NCI-H1694 (cell line): ENCODE data around the gene ACO2.

ENCODE experiments used
- DNase-seq: peaks from one replicate; lab custom pipeline; 2025; lab: John Stamatoyannopoulos, UW

The ACO2 gene

DNA sequence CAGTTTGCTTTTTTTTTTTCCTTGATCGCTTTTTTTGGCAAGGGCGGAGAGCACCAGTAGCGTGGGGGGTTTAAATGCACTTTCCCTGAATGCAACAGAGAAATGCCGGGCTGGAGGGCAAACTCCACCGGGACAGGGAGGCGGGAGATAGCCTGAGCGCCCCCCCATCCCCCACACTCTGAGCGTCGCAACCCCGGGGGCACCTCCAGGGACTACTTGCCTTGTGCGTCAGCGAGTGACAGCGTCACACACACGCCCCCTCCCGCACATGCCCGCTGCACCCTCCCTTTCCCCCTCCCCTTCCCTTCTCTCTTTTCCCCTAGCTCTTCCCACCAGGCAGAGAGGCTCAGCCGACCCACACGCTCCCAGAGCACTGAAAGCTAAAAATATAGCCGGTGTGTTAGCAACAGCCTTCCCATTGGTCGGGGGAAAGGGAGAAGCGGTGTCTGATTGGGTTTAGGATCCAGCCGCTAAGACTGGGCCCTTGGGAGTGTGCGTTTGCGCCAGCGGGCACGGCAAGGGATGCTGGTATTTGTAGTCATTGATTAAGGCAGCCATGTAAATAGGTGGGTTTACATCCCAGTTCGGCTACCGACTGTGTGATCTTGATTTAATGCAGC is 20.6 kb upstream of the ACO2 start:
- peak; percentile 99 for DNase-seq

DNA sequence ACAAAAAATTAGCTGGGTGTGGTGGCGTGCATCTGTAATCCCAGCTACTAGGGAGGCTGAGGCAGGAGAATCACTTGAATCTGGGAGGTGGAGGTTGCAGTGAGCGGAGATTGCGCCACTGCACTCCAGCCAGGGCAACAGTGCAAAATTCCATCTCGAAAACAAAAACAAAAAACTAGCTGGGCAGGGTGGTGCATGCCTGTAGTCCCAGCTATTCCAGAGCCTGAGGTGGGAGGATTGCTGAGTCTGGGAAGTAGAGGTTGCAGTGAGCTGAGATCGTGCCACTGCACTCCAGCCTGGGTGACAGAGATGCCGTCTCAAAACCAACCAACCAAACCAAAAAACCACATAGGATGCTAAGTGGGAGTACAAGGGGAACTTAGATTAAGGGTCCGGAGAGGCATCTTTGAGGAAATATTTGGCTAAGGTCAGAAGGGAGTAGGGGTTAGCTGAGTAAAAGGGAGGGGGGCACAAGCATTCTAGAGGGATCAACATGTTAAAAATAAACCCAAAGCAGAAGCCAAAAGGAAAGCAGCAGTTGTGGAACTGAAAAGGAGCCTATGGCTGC is 10.7 kb upstream of the ACO2 start:
- DNase-seq = no peak

GRCh38 chr22:41459431-41459830 is 9.5 kb upstream of the ACO2 start:
- no peak for DNase-seq

DNA sequence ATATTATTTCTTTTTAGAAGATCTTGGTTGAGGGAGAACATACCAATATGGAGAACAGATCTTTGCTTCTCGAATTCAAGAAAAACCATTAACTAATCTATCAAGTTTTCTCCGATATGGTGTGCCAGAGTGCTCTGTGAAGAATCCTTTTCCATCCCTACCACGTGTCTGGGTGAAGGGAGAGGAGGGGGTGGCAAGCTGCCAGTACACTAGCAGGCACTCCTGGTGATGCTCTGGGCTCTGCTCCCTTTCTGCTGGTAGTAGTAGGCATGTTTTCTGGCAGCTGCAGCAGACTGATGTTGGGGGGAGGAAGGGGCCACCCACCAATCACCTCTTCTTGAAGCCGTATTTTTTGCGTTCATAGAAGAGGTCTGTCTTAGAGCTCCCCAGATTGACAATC is 8.8 kb upstream of the ACO2 start:
- peak; percentile 35 for DNase-seq

- no peak for DNase-seq
Observed at GRCh38 chr22:41461901-41462300, 7.0 kb upstream of the ACO2 start.

DNA sequence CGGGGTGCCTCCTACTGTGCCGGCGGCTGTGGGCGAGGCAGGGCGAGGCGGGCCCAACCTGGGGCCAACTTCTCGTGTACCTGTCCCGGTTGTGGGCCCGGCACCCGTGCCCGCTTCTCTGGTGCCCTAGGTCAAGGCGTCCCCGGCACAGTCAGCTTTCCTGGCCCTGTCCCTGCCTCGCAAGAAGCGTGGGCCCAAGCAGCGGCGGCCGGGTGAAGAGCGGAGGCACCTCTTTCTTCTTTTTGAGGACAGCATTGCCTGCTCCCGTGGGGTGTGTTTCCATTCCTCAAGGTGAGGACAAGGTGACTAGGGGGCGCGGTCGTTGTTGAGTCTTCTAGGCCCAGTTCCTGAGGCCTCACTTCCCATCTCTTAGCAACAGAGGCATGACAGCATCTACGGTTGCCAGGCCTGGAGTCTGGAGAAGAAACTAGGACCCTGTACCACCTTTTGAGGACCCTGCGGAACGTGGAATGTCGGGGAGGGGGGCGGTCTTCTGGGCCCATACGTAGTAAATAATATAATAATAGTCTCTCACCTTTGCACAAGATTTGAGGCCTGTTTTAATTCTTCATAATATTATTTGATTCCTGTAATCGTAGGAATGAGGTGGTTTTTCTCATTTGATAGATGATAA is 418 bp downstream of the ACO2 start:
- DNase-seq = no peak

GRCh38 chr22:41470886-41471285 is 2.0 kb downstream of the ACO2 start:
- no peak for DNase-seq

DNA sequence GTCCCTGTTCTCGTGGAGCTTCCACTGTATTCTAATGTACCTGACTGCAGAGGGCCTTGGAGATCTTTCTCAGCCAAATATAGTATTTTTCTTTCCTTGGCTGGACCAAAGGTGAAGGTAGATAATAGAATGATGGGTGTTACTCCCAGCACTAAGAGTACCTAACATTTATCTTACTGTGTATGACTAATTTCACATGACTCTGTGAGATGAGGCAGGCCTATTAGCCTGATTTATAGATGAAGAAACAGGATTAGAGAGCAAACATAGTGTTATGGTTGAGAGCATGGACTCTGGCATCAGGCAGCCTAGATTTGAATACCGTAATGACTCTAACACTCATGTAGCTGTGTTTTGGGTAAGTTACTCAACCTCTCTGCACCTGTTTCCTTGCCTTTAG is 2.7 kb downstream of the ACO2 start:
- no peak for DNase-seq

GRCh38 chr22:41474872-41475451 is 6.0 kb downstream of the ACO2 start:
- no peak for DNase-seq

GRCh38 chr22:41478473-41478872 is 9.6 kb downstream of the ACO2 start:
- DNase-seq = no peak

- peak; percentile 87 for DNase-seq
Observed at GRCh38 chr22:41478891-41479521, 10.1 kb downstream of the ACO2 start.

- peak; percentile 39 for DNase-seq
Observed at GRCh38 chr22:41479671-41480396, 10.9 kb downstream of the ACO2 start.

GRCh38 chr22:41480397-41480735 is 11.4 kb downstream of the ACO2 start:
- DNase-seq = peak; percentile 23

DNA sequence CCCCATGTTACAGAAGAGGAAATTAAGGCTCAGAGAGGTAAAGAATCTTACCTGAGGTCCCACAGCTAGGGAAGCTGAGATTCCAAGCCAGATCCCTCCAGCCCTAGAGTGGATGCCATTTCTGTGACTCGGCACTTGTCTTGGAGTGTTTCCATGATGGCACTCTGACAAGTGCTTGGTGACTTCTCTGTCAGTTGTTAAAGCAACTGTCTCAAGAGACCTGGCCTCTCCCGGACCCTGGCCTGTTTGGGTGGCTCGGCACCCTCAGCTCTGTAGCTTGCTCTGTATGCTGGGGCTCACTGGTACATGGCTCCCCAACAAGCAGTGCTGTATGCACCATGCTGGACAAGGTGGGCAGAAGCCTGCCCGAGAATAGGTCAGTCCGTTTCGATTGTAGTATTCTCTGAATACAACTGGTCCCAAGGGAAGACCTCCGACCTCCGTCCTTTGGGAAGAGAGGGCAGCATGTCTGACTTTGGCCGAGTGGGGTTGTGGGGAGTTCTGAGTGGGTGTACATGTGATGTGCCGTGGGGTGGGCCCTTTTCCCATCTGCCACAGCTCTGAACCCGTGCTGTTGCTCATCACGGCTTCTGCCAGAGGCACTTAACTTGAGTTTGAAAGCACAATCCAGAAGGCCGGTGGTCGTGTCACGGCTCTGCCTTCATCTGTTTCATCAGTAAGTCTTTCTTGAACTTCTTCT is 12.4 kb downstream of the ACO2 start:
- DNase-seq = no peak

- no peak for DNase-seq
Observed at GRCh38 chr22:41481925-41482318, 13.0 kb downstream of the ACO2 start.

- no peak for DNase-seq
Observed at GRCh38 chr22:41482319-41482935, 13.5 kb downstream of the ACO2 start.

DNA sequence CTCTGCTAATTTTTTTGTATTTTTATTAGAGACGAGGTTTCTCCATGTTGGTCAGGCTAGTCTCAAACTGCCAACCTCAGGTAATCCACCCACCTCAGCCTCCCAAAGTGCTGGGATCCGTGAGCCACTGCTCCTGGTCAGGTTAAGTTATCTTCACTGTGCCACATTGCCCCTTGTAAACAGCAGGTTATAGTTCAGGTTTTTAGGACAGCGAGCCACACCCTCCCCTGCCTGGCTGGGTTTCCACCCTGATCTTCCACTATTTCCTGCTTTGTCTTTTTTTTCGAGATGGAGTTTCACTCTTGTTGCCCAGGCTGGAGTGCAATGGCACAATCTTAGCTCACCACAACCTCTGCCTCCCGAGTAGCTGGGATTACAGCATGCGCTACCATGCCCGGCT is 16.1 kb downstream of the ACO2 start:
- no peak for DNase-seq

DNA sequence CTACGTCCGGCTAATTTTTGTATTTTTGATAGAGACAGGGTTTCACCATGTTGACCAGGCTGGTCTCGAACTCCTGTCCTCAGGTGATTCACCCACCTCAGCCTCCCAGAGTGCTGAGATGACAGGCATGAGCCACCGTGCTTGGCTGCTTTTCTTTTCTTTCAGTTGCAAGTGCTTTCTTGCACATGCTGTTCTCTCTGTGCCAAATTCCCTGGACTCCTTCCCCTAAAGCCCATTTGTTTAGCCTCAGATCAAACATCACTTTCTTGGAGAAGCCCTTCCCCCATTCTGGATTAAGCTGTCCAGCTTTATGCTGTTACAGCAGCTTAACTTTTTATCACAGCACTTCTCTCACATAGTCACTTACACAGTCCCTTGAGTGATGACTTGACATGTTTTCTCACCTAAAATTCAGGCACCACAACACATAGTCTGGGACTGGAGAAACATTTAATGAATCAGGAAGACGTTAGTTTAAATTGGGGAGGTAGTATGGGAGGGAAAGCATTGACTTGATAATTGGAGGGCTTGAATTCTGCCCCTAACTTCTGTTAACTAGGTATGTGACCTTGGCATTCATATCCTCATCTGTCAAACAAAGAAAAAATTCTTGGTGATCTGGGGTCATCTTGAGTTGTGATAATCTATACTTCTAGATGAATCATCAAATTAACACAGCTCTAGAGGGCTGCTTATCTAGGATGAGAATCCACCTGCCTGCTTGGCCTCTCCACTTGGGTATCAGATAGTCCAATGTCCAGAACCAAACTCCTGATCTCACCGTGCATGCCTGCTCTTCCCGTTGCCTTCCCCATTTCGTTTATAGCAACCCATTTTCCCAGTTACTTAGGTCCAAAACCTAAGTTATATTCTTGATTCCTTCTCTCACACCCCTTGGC is 18.4 kb downstream of the ACO2 start:
- no peak for DNase-seq

- no peak for DNase-seq
Observed at GRCh38 chr22:41488076-41488475, 19.2 kb downstream of the ACO2 start.
